Endothelial cell (in vitro differentiated cells): ENCODE results near the gene EIF2B5. TPM values are rescaled to one million over a fixed set of nuclear protein-coding genes. Genes with fewer than 3 reads are reported as not detected.
A peak's percentile ranks its signal among the peaks of the same experiment; 100 is the strongest.

Source experiments
- DNase-seq: peaks from one replicate; pipeline ENCODE4 v3.0.0; 2021; ENCODE audit warnings: low spot score
- H3K27ac Mint-ChIP-seq: one replicate; pipeline ENCODE4 v1.8.0; 2021; ENCODE audit warnings: mixed read lengths, inconsistent platforms; ENCODE audit not compliant: unreplicated experiment
- H3K27me3 Mint-ChIP-seq: one replicate; pipeline ENCODE4 v1.8.0; 2021; ENCODE audit warnings: mild to moderate bottlenecking, moderate library complexity, mixed read lengths, inconsistent platforms; ENCODE audit not compliant: unreplicated experiment
- H3K36me3 Mint-ChIP-seq: one replicate; pipeline ENCODE4 v1.8.0; 2021; ENCODE audit warnings: mild to moderate bottlenecking, low read depth, mixed read lengths, inconsistent platforms; ENCODE audit not compliant: unreplicated experiment
- H3K4me1 Mint-ChIP-seq: one replicate; pipeline ENCODE4 v1.8.0; 2021; ENCODE audit warnings: mild to moderate bottlenecking, mixed read lengths, inconsistent platforms; ENCODE audit not compliant: unreplicated experiment
- H3K4me3 Mint-ChIP-seq: one replicate; pipeline ENCODE4 v1.8.0; 2021; ENCODE audit warnings: mild to moderate bottlenecking, mixed read lengths, inconsistent platforms; ENCODE audit not compliant: unreplicated experiment
- H3K9me3 Mint-ChIP-seq: one replicate; pipeline ENCODE4 v1.8.0; 2021; ENCODE audit warnings: mixed read lengths, inconsistent platforms; ENCODE audit not compliant: unreplicated experiment
- total RNA-seq: library from RNA; stranded (reverse); fragmentation: NEBNext Ultra II Directional; extraction: Animal tissue kit (Norgen Biotek cat#: 25700); gene quantifications from one replicate; pipeline ENCODE4 v1.2.1, GENCODE V29; 2021; ENCODE audit not compliant: unreplicated experiment
- TF ChIP-seq, protein P1 (sequence below): fragments of 200-600 bp; sonication (generic); IDR thresholded peaks from one replicate; pipeline ENCODE4 v1.5.0; 2021; ENCODE audit warnings: antibody characterized with exemption; ENCODE audit not compliant: unreplicated experiment

EIF2B5 gene
- total RNA-seq, 1 donor from 2014 or later = 37.0 TPM

DNA sequence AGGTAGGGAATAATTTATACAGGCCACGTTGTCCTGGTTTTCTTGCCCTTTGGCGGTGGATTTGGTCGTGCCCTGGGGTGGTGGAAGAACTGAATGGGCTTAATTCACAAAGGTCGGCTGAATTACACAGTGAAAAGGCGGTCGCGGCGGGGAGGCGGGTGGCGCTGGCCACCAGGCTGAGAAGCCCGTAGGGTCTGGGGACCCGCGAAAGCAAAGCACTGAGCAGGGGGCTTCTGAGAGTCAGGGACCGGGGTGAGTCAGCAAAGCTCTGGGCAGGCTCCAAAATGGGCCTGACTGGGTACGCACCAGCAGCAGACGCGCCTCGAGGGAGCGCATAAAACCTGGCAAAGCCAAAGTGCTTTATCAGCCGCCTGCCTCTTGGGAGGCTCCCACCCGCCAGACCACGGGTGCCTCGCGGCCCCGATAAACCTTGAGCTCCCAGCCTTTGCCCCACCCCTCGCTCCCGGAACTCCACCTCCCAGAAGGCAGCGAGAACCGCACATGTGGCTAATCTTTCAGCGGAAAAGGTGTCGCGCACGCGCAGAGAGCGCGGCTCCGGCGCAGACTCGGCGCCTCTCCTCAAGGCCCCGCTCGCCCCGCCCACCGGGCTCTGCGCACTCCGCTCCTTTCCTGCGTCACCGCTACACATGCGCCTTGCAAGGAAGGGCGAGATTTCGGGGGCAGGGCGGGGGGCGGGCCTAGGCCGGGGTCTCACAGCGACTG is 50.5 kb downstream of the EIF2B5 start:
- H3K36me3 Mint-ChIP-seq = peaks cover 61% of the 10 kb centered on the region
- H3K27me3 Mint-ChIP-seq = peaks cover 21% of the 10 kb centered on the region

DNA sequence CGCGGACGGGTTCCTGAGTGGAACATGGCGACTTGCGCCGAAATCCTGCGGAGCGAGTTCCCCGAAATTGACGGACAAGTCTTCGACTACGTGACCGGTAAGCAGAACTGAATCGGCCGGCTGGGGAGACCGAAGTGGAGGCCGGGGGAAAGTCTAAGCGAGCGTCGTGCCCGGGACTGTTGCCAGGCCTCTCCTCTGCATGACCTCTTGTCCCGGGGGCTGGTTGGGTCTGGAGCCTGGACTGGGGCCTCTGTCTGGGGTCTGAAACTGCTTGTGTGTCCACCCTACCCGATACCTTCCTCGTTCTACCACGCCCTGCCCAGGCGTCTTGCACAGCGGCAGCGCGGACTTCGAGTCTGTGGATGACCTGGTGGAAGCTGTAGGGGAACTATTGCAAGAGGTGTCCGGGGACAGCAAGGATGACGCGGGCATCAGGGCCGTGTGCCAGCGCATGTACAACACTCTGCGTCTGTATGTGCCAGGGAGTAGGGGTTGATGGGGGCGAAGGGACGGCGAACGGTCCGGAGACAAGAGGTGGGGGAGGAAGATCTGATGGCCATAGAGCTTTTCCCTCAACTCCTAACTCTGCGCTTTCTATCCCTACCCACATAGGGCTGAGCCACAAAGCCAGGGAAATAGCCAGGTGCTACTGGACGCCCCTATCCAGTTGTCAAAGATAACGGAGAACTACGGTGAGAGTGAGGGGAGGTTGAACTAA is 51.2 kb downstream of the EIF2B5 start, which contains the start of gene ABCF3:
Gene ABCF3, plus strand, starts transcription at position 16 of the 718 bp plus-strand sequence. Its CDS starts 9 bp downstream, at position 25.
- H3K36me3 Mint-ChIP-seq = peaks cover 57% of the 10 kb centered on the region
- H3K4me1 Mint-ChIP-seq = peaks cover 33% of the 10 kb centered on the region

More for the DNA sequence above, 50.5 kb downstream of the EIF2B5 start:
- peak overlapping the region; percentile 99 for H3K4me3 Mint-ChIP-seq
- H3K4me1 Mint-ChIP-seq = peaks cover 36% of the 10 kb centered on the region
- no peaks in the 10 kb centered on the region for H3K9me3 Mint-ChIP-seq
- TF ChIP-seq, protein P1, sequence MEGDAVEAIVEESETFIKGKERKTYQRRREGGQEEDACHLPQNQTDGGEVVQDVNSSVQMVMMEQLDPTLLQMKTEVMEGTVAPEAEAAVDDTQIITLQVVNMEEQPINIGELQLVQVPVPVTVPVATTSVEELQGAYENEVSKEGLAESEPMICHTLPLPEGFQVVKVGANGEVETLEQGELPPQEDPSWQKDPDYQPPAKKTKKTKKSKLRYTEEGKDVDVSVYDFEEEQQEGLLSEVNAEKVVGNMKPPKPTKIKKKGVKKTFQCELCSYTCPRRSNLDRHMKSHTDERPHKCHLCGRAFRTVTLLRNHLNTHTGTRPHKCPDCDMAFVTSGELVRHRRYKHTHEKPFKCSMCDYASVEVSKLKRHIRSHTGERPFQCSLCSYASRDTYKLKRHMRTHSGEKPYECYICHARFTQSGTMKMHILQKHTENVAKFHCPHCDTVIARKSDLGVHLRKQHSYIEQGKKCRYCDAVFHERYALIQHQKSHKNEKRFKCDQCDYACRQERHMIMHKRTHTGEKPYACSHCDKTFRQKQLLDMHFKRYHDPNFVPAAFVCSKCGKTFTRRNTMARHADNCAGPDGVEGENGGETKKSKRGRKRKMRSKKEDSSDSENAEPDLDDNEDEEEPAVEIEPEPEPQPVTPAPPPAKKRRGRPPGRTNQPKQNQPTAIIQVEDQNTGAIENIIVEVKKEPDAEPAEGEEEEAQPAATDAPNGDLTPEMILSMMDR = no peak
- peak; percentile 99 for DNase-seq
- H3K27ac Mint-ChIP-seq = peak overlapping the region; percentile 97

DNA sequence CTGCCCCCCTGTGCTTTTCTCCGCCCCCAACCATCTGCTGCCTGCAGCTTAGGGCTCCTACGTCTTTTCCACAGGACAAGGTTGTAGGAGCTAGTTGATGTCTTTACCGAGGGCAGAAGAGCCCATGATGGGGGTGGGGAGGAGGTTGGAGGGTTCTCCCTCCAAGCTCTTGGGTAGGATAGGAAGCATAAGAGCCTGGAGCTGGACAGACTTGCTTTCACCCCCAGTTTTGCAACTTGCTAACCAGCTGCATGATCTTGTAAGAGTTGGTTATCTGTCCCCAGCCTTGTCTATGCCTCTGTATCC is 51.7 kb downstream of the EIF2B5 start:
- peak overlapping the region; percentile 61 for H3K27ac Mint-ChIP-seq
- peak overlapping the region; percentile 99 for H3K4me3 Mint-ChIP-seq
- peaks cover 33% of the 10 kb centered on the region for H3K4me1 Mint-ChIP-seq
- DNase-seq = no peak
- H3K27me3 Mint-ChIP-seq = peaks cover 21% of the 10 kb centered on the region
- TF ChIP-seq, protein P1 = no peak
- H3K36me3 Mint-ChIP-seq = peaks cover 53% of the 10 kb centered on the region
- H3K9me3 Mint-ChIP-seq = no peaks in the 10 kb centered on the region

More for the DNA sequence above, 51.2 kb downstream of the EIF2B5 start, which contains the start of gene ABCF3:
- Mint-ChIP-seq H3K4me3 (peak within 1 kb of the TSS; percentile 99), H3K9me3 (no peaks in the 10 kb centered on the region), H3K27me3 (peaks cover 21% of the 10 kb centered on the region), H3K27ac (peak within 1 kb of the TSS; percentile 97)
- TF ChIP-seq, protein P1 = no peak
- no peak for DNase-seq

DNA sequence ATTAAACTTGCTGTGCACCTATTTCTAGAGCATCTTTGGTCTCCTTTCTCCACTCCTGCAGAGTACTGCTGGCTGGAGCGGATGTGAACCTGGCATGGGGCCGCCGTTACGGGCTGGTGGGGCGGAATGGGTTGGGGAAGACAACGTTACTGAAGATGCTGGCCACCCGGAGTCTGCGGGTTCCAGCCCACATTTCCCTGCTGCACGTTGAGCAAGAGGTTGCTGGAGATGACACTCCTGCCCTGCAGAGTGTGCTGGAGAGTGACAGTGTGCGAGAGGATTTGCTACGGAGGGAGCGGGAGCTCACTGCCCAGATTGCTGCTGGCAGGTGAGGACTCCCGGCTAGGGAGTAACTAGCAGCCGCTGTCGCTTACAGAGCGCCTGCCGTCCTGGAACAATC is 52.9 kb downstream of the EIF2B5 start:
- no peak overlapping the region for H3K27ac Mint-ChIP-seq
- H3K36me3 Mint-ChIP-seq = peaks cover 51% of the 10 kb centered on the region
- H3K27me3 Mint-ChIP-seq = peaks cover 22% of the 10 kb centered on the region
- peak overlapping the region; percentile 70 for H3K4me3 Mint-ChIP-seq
- H3K4me1 Mint-ChIP-seq = peaks cover 33% of the 10 kb centered on the region
- H3K9me3 Mint-ChIP-seq = no peaks in the 10 kb centered on the region
- DNase-seq = no peak
- TF ChIP-seq, protein P1 = no peak

DNA sequence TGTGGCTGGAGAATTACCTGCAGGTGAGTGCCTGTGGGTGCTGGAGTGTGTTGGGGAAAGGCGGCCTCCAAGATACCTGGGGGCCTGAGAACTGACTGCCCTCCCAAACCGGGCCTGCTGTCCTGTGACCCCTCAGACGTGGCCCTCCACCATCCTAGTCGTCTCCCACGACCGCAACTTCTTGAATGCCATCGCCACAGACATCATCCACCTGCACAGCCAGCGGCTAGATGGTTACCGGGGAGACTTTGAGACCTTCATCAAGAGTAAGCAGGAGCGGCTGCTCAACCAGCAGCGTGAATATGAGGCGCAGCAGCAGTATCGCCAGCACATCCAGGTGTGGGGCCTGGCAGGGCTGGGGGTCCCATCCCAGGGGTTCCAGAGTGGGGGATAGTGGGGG is 54.3 kb downstream of the EIF2B5 start:
- no peak overlapping the region for H3K4me3 Mint-ChIP-seq
- H3K36me3 Mint-ChIP-seq = peaks cover 53% of the 10 kb centered on the region
- no peak overlapping the region for H3K27ac Mint-ChIP-seq
- DNase-seq = no peak
- TF ChIP-seq, protein P1 = no peak
- no peaks in the 10 kb centered on the region for H3K9me3 Mint-ChIP-seq
- H3K4me1 Mint-ChIP-seq = peaks cover 27% of the 10 kb centered on the region
- peaks cover 20% of the 10 kb centered on the region for H3K27me3 Mint-ChIP-seq
